HG02970 (cell line): ENCODE measurements around the gene POSTN.

Experiments
- ATAC-seq: cut with Tn5 transposase; IDR thresholded peaks from one replicate; pipeline ENCODE4 v1.9.1; 2021; ENCODE audit warnings: mild to moderate bottlenecking, moderate library complexity, moderate number of reproducible peaks; ENCODE audit not compliant: unreplicated experiment, low FRiP score

Gene POSTN, protein sequence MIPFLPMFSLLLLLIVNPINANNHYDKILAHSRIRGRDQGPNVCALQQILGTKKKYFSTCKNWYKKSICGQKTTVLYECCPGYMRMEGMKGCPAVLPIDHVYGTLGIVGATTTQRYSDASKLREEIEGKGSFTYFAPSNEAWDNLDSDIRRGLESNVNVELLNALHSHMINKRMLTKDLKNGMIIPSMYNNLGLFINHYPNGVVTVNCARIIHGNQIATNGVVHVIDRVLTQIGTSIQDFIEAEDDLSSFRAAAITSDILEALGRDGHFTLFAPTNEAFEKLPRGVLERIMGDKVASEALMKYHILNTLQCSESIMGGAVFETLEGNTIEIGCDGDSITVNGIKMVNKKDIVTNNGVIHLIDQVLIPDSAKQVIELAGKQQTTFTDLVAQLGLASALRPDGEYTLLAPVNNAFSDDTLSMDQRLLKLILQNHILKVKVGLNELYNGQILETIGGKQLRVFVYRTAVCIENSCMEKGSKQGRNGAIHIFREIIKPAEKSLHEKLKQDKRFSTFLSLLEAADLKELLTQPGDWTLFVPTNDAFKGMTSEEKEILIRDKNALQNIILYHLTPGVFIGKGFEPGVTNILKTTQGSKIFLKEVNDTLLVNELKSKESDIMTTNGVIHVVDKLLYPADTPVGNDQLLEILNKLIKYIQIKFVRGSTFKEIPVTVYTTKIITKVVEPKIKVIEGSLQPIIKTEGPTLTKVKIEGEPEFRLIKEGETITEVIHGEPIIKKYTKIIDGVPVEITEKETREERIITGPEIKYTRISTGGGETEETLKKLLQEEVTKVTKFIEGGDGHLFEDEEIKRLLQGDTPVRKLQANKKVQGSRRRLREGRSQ

DNA sequence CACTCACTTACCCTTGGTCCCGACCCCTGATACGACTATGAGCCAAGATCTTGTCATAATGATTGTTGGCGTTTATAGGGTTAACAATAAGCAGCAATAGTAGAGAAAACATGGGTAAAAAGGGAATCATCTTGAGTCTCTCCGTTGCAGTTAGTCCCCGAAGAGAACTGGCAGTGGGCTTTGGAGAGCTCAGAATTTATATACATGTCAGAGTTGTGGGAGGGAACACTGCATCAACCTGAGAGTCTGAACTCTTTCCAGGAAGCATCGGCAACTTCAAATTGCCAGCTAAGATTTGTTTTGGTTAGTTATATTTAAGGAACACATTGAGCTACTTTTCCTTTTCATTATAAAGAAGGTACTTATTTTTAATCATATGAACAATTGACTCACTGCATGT is at the start of gene POSTN:
Gene POSTN, minus strand, starts transcription at position 172 of the 400 bp plus-strand sequence. Its CDS starts 42 bp downstream, at position 130.
- no peak for ATAC-seq

DNA sequence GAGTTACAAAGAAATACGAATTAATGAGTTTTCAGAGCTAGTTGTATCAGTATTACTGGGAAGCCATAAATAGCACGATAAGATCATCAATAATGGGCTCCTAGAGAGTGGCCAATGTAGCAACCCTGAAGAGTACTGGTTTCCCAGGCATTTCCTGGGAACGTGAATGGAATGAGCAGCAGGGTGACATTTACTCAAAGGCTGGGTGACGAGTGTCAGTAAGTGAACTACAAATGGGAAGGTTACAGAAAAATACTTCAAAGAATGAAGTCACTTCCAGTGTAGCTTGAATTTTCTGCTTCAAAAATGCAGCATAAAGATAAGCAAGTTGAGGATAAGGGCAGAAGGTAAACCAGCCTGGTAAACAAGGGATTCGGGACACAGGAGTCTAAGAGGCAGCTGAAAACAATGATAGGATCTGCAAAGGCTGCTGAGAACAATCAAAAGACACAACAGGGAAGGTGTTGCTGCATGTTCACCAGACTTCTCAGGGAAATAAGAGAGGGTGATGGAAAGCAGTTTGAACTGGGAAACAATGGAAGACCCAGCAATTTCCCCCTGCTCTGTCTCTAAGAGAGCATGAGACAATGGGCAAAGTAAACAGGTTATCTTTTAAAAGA is 48.6 kb upstream of the POSTN start:
- no peak for ATAC-seq

DNA sequence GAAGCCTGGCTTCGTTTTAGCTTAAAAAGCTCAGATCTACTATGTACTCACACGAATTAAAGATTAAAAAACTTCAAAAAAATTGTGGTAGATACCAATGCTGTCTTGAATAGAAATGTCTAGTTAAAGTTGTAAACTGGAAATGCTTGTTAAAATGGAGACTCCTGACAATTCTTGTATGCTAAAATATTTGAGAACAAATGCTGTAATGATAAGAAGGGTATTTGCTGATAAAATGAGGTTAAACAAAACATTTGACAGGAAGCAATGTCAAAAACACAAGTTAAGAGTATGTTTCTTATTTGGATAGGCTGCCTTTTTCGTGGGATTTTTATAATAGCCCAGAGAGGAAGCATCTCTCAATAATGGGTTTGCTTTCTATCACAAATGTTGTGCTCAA is 48.0 kb upstream of the POSTN start:
- ATAC-seq = no peak

DNA sequence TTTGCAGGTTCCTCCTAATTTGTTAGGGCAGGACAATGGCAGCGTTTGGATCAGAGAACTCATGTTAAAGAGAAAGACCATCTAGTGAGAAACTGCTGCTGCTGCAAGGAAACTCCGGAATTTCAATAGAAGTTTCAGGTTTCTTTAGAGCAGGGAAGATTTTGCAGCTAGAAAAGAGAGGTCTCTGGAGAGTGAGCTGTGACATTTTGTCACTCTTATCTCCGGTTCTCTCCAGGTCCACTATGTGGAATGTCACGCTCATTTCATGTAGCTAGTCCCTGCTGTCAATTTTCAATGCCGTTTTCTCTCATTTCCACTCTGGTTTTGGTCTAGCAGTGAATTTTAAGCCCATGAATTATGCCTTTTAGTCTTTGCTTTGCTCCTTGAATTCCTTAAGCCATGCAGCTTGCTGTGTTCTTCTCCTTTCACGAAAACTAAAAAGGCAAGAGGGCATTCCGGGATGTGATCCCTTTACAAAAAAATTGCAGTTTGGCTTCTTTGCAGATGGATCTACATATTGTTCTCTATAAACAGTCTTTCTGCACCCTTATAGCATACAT is 46.7 kb upstream of the POSTN start:
- no peak for ATAC-seq

DNA sequence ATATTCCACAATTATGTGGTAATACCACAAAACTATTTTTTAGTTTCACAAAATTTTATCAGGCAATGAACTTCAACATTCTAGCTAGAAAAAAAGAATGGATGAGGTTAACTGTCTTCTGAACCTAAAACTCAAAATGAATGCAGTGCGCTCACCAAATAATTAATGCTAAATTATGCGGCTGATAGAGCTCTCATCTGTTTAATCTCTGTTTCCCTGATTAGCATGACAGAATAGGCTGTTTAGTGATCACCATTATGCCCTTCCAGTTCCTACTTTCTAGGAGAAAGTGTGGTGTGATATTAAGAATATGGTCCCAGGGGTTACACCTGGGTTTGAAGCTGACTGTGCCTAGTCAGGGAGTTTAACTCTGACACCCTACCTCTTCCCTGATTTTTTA is 42.8 kb upstream of the POSTN start:
- no peak for ATAC-seq

DNA sequence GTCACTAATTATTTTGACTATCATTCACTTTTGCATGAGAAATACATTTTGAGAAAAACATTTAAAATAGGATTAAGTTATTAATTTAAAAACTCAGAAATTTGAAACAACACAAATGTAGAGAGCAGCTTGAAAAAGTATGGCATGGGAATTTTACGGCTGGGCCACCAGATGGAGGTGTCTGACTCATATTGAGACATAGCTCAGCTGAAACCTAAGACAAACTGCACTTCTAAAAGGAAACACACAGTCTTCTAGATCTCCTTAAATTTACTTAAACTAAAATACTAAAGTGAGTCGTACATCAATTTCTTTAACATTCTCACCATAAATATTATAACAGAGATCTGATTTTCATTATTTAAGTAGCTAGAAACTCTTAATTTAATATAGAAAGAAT is 41.9 kb upstream of the POSTN start:
- ATAC-seq = no peak

DNA sequence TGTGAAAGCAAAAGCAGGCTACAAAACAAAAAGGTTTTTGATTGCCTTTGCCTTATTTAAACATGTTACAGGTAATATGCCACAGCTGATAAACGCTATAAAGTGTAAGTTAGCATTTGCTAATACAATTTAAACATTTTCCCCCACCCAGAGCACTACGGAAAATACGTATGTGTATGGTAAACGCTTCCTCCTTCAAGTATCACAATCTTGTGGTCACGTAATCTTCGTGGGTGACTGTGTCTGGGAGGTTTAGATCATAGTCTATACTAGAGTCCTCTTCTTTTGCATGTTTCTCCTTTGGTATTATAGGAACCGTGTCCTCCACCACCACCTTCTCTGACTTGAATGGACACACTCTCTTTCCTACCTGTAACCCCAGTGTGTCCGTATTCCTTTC is 38.1 kb upstream of the POSTN start:
- ATAC-seq = no peak

DNA sequence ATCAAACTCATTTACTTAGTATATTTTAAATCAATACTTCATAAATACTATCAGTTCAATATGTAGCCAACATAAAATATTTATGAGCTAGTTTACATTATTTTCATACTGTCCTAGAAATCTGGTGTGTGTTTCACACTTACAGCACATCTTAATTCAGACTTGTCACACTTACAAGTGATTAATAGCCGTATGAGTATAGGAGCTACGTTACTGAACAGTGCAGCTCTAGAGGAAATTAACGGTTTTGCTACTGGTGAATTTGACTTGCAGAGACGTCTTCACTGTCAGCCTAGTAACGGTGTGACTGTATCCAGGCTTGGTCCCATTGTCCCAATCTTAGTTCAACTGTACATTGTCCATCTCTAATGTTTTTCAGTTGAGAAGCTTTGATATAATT is 33.7 kb upstream of the POSTN start:
- ATAC-seq = no peak

DNA sequence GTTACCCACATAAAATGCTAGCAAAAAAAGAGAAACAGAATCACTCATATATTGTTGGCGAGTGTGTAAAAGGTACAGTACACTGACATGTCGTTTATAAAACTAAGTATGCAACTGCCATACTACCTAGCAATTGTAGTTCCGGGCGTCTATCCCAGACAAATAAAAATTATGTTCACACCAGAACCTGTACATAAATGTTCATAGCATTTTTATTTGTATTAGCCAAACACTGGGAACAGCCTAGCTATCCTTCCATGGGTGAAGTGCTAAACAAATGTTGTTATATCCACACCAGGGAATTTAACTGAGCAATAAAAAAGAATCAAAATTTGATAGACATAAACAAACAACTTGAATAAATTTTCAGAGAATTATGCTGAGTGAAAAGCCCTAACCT is 28.9 kb upstream of the POSTN start:
- no peak for ATAC-seq

DNA sequence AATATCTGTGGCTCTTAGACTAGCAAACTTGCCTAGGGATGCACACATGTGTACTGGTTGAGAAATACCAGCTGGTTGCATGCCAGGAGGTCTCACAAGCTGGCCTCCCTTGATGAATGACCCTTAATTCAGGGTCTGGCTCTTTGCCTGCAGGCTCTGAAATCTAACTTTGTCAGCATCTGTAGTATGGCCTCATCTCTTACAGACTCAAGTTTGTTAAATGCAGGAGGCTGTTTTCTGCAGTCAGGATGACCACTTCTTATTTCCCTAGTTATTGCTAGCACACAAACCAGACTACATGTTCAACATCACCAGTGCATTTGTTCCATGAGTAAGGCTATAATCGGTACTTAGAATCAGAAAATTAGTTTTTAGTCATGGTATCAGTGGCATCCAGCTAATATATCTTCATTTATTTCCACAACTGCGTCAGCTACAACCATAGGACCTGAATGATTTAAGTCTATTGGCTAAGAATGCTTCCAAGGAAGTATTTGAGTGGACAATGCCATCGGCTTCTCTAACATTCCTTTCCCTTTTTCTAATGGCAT is 23.3 kb upstream of the POSTN start:
- ATAC-seq = no peak

DNA sequence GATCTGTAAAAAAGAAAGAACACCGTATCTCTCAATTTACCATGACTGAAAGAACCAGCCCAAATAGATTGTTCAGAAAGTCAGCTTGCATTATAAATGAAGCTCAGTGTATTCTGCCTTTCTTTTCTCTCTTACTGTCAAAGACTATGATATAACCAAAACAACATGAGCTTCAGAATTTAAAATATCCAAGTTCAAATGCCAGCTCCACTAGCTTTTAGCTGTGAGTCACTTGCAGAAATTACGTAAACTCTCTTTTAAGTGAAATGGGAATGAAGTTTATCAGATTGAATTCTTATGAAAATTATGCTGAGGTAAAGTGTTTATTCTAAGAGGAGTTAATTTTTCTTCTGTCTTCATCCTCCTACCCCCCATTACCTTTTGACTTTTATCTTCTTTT is 20.0 kb upstream of the POSTN start:
- ATAC-seq = no peak

DNA sequence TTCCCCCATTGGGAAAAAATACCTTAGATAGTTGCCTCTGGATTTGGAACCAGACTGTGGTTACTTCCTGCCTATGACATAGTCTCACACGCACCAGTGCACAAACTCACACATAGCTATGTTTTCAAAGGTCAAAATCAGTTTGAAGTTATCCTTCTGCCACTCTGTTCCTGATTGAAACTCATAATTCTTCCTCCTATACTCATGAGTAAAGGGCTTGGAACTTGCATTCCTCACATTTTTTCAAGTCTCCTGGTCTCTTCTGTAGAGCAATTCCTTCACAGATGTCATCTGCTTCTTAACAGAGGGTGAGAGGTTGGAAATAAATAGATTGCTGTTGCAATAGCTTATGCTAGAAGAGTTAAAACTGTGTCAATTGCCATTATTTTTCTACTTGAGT is 18.6 kb upstream of the POSTN start:
- ATAC-seq = no peak

DNA sequence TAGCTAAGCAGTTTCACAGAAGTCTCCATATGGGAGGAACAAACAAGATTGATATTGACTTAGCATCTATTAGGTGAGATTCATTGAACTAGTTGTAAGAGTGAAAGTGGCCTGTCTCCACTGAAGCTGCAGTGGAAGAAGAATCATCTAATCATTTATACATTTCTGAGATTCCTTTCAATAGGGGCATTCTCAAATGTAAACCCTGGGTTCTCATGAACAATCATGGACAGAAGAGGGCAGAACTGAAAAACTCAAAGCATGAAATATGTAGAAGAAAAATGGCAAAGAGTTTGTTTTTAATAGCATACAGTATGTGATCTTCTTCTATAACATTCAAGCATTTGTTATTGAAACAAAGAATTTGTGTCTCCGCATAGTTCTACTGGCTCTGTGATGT is 17.6 kb upstream of the POSTN start:
- no peak for ATAC-seq

DNA sequence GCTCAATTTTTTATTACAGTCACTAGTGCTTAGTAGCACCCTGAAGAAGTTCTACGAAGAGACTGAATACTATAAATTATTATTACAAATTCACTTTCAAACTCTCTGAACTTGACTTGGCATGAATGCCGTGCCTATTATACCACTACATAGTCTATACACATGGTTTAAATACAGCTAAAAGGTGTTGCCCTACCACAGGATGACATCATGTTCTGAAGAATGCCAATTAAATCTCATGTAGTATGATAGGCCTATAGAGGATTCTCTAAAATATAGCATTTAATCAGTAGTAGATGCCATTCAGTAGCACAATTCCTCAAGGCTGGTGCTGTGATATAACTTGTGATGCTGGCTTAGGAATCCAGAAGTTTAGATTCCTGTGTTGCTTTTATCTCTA is 16.7 kb upstream of the POSTN start:
- no peak for ATAC-seq

DNA sequence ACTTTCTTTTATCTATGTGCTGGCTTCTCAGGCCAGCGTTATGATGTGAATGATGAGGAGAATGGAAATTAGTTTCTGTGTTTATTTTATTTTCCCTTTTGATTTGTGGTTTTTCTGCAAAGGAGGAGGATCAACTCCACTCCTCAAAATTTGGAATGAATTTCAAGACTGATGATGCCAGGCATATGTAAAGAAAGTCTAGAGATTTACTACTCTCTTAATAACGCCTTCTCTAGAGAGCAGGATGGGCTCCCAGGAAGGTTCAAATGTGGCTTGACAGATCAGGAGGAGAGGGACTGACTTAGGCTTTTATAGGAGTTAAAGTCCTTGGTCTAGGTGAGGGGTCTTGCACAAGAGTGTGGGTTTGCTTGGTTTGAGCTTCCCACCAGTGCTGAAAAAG is 15.1 kb upstream of the POSTN start:
- no peak for ATAC-seq

DNA sequence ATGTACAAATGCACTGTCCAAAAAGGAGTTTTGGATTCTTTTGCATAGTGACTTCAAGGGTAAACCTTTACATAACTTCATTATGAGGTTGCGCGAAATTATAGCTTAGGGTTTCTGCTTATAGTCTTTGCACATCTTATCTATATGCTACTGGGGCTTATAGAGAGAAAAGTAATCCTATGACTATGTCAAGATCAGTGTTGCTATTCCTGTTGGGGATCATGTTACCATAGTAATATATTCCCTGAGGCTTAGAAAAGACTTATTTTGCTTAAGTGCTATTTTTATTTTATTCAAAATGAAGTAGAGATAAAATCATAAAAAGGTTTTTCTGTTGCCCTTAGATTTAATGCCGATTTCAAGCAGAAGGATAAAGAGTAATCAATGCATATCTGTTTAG is 14.7 kb upstream of the POSTN start:
- ATAC-seq = no peak

DNA sequence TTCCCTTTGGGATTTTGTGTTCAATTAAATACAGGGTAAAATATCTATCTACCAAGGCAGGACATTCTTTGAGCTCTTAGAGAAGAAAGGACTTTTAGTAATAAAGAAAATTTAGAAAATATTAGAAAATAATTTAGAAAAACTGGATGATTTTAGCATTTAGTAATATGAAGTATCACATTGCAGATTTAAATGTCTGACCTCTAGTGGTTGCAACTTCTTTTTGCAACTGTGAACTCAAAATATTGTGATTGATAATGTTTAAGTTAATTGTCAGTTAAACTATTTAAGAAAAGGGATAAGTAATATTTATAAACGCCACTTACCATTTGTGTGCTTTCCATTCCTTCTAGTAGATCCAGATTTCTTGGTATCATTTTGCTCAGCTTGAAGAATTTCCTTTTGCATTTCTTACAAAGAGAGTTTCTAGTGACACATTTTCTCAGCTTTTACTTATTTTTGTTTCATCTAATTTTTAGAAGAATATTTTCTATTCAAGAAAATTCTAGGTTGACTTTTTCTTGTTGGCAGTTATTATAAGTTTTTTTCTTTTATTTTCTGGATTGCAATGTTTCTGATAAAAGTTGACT is 10.3 kb upstream of the POSTN start:
- no peak for ATAC-seq

DNA sequence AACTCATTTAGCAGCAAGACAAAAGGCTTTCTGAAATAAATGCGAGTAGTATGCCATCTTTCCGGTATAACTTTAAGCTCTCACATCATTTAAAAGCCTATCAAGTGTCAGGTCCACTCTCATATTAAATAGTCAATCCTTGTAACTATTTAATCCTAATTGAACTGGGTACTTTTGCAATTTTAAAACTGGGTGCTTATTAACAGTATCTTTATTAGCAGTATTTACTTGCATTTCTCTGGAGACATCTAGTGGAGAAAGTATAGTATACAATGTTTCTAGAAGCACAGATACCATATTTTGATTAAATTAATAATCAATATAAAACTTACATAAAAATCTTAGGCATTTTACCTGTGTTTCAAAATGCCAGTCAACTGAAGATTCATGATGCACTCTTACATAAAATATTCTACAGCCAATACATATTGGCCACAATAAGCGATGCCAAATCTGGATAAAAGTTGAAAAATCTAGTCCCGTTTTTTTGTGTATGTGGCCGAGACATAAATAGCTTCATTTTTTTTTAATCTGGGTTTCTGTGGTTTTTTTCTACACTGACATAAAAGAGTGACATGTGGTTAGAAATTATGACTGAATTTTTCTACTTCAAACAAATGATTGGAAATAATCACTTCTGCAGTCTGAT is 4.3 kb upstream of the POSTN start:
- ATAC-seq = no peak

DNA sequence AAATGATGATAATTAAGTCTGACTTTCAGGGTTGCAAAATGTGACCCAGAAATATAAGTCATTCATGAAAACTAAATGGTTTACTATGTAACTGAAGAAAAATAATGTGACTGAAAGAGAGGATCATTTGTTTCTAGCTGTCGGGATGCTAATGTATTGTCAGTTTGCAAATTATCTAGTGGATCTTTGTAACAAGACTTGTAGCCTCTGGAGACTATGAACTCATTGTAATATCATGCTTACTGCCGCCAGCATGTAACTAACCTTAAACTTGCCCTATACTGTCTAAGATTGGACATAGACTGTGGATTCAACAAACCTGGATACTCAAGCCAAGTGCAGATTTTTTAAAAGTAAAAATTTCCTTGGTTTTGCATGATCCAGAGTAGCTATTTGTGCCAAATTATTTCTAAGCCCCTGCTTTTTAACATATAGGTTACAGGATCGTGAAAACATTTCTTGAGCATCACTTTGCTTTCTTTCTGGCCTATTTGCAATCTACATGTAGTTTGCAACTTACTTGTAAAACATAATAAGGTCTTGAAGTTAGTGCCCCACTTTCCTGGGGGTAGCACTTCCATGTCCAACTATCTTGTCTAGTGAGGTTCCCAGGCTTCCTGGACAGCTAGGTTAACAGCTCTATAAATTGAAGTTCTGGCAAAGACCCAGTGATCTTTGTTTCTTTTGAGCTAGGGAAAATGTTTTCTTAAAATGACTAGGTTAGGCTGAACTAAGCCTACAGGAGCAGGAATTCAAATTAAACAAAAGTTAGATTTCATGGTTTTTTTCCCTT is 3.3 kb upstream of the POSTN start:
- no peak for ATAC-seq
